GM23338 (cell line): Measurements from ENCODE around the gene BICDL1. TPM values are rescaled to one million over a fixed set of nuclear protein-coding genes. Genes with fewer than 3 reads are reported as not detected.

Source experiments
- ATAC-seq: fragments of 200-7000 bp; cut with Tn5 transposase; 3 replicates; pipeline ENCODE4 v1.9.1; 2020
- DNase-seq: peaks from one replicate; pipeline ENCODE4 v3.0.0-alpha.2; 2015; ENCODE audit warnings: low spot score
- H2AFZ ChIP-seq: fragments of 200-600 bp; sonication (generic); 2 replicates; pipeline ENCODE4 v1.8.0; 2016; ENCODE audit warnings: antibody characterized with exemption, mild to moderate bottlenecking, moderate library complexity
- H3F3A ChIP-seq: fragments of 200-600 bp; sonication (generic); replicated peaks from 2 replicates; pipeline ENCODE4 v1.8.0; 2017; ENCODE audit warnings: antibody characterized with exemption, mixed run types, low read depth
- H3K27ac ChIP-seq: fragments of 200-600 bp; sonication (generic); 2 replicates; pipeline ENCODE4 v1.6.1; 2016; ENCODE audit warnings: low read depth
- H3K27me3 ChIP-seq: fragments of 200-600 bp; sonication (generic); 2 replicates; pipeline ENCODE4 v1.8.0; 2016; ENCODE audit warnings: mild to moderate bottlenecking, mixed run types, moderate library complexity; ENCODE audit not compliant: insufficient read depth
- H3K36me3 ChIP-seq: fragments of 200-600 bp; sonication (generic); 2 replicates; pipeline ENCODE4 v1.8.0; 2016; ENCODE audit warnings: mild to moderate bottlenecking; ENCODE audit not compliant: insufficient read depth
- H3K4me1 ChIP-seq: fragments of 200-600 bp; sonication (generic); 2 replicates; pipeline ENCODE4 v1.8.0; 2016; ENCODE audit warnings: mild to moderate bottlenecking, moderate library complexity; ENCODE audit not compliant: insufficient read depth
- H3K4me2 ChIP-seq: fragments of 200-600 bp; sonication (generic); 2 replicates; pipeline ENCODE4 v1.7.1; 2017; ENCODE audit warnings: mixed run types
- H3K4me3 ChIP-seq: fragments of 200-600 bp; sonication (generic); 2 replicates; pipeline ENCODE4 v1.6.1; 2016; ENCODE audit warnings: mixed run types
- H3K79me2 ChIP-seq: fragments of 200-600 bp; sonication (generic); replicated peaks from 2 replicates; pipeline ENCODE4 v1.8.0; 2017; ENCODE audit warnings: mild to moderate bottlenecking; ENCODE audit not compliant: insufficient read depth
- H3K9me2 ChIP-seq: fragments of 200-600 bp; sonication (generic); 2 replicates; pipeline ENCODE4 v1.8.0; 2017; ENCODE audit not compliant: insufficient read depth
- H4K20me1 ChIP-seq: fragments of 200-600 bp; sonication (generic); replicated peaks from 2 replicates; pipeline ENCODE4 v1.8.0; 2017; ENCODE audit warnings: mild to moderate bottlenecking; ENCODE audit not compliant: insufficient read depth
- H3K27ac Mint-ChIP-seq: 2 replicates; pipeline ENCODE4 v1.8.0; 2020; ENCODE audit warnings: inconsistent platforms, mild to moderate bottlenecking, moderate library complexity, mixed read lengths
- H3K27me3 Mint-ChIP-seq: 3 replicates; pipeline ENCODE4 v1.8.0; 2022; ENCODE audit warnings: low read depth, mild to moderate bottlenecking, moderate library complexity, mixed read lengths, inconsistent platforms; ENCODE audit not compliant: insufficient read depth, poor library complexity
- H3K36me3 Mint-ChIP-seq: 3 replicates; pipeline ENCODE4 v1.8.0; 2021; ENCODE audit warnings: low read depth, mild to moderate bottlenecking, inconsistent platforms, moderate library complexity, mixed read lengths
- H3K4me1 Mint-ChIP-seq: 3 replicates; pipeline ENCODE4 v1.8.0; 2020; ENCODE audit warnings: mild to moderate bottlenecking, inconsistent platforms, mixed read lengths
- H3K4me3 Mint-ChIP-seq: 3 replicates; pipeline ENCODE4 v1.8.0; 2021; ENCODE audit warnings: moderate library complexity, mild to moderate bottlenecking, inconsistent platforms, mixed read lengths
- H3K9me3 Mint-ChIP-seq: 3 replicates; pipeline ENCODE4 v1.8.0; 2020; ENCODE audit warnings: moderate library complexity, mild to moderate bottlenecking, inconsistent platforms, mixed read lengths
- CREB1 ChIP-seq: fragments of 250-450 bp; sonication (Bioruptor Pico); IDR thresholded peaks from 2 replicates; pipeline ENCODE4 v1.5.0; 2020; ENCODE audit warnings: low read depth, mild to moderate bottlenecking, moderate library complexity
- CTCF ChIP-seq, 2 experiments: fragments of 200-600 bp in 1 of 2; sonication (generic) in 1 of 2; conservative IDR thresholded peaks; 2 replicates each; pipeline versions ENCODE4 v1.5.1 to v1.6.1; 2016 to 2017; ENCODE audit warnings: antibody characterized with exemption in 2 of 2, low read depth in 2 of 2, mild to moderate bottlenecking in 2 of 2, moderate library complexity in 1 of 2
- ETS1 ChIP-seq: IDR thresholded peaks from 2 replicates; pipeline ENCODE4 v1.6.1; 2016; ENCODE audit warnings: antibody characterized with exemption
- EZH2 ChIP-seq: fragments of 200-600 bp; sonication (generic); IDR thresholded peaks from one replicate; pipeline ENCODE4 v1.8.0; 2017; ENCODE audit warnings: antibody characterized with exemption, mild to moderate bottlenecking, low read depth; ENCODE audit not compliant: unreplicated experiment
- EZH2phosphoT487 ChIP-seq: fragments of 200-600 bp; sonication (generic); IDR thresholded peaks from one replicate; pipeline ENCODE4 v1.8.1; 2018; ENCODE audit warnings: antibody characterized with exemption; ENCODE audit not compliant: unreplicated experiment
- JUNB ChIP-seq: IDR thresholded peaks from one replicate; pipeline ENCODE4 v1.6.1; 2016; ENCODE audit warnings: antibody characterized with exemption; ENCODE audit not compliant: unreplicated experiment
- NANOG ChIP-seq: IDR thresholded peaks from 2 replicates; pipeline ENCODE4 v1.6.1; 2016; ENCODE audit warnings: antibody characterized with exemption, borderline replicate concordance
- POLR2AphosphoS5 ChIP-seq: IDR thresholded peaks from 2 replicates; pipeline ENCODE4 v1.6.1; 2016; ENCODE audit warnings: antibody characterized with exemption, low read depth
- STAT1 ChIP-seq: IDR thresholded peaks from one replicate; pipeline ENCODE4 v1.6.1; 2016; ENCODE audit warnings: antibody characterized with exemption; ENCODE audit not compliant: unreplicated experiment
- ZNF114 ChIP-seq: fragments of 250-450 bp; sonication (Bioruptor Pico); IDR thresholded peaks from 2 replicates; pipeline ENCODE4 v1.5.0; 2020; ENCODE audit warnings: mild to moderate bottlenecking, moderate library complexity
- ZNF331 ChIP-seq: fragments of 250-450 bp; sonication (Bioruptor Pico); IDR thresholded peaks from 2 replicates; pipeline ENCODE4 v1.5.0; 2020; ENCODE audit warnings: low read depth, mild to moderate bottlenecking, moderate library complexity
- ZNF462 ChIP-seq: fragments of 250-450 bp; sonication (Bioruptor Pico); IDR thresholded peaks from 2 replicates; pipeline ENCODE4 v1.5.0; 2020; ENCODE audit warnings: mild to moderate bottlenecking, moderate library complexity
- polyA plus RNA-seq: library from polyadenylated mRNA; unstranded; fragments of >200 nt; fragmentation: Nextera tagmentation; extraction: Ambion mirVana; gene quantifications from 2 replicates; pipeline ENCODE4 v1.2.1, GENCODE V29; 2016
- total RNA-seq: library from RNA; depleted of rRNA; stranded (reverse); fragments of >200 nt; shearing (Covaris generic); gene quantifications from 2 replicates; pipeline ENCODE4 v1.2.3, GENCODE V29; 2014
- TF ChIP-seq, protein P1 (sequence below): IDR thresholded peaks from one replicate; pipeline ENCODE4 v1.6.1; 2018; ENCODE audit warnings: antibody characterized with exemption; ENCODE audit not compliant: unreplicated experiment

The BICDL1 gene
- total and polyA plus RNA-seq, 2 experiments from 2014 or later, result 14.0 to 25.7 TPM

DNA sequence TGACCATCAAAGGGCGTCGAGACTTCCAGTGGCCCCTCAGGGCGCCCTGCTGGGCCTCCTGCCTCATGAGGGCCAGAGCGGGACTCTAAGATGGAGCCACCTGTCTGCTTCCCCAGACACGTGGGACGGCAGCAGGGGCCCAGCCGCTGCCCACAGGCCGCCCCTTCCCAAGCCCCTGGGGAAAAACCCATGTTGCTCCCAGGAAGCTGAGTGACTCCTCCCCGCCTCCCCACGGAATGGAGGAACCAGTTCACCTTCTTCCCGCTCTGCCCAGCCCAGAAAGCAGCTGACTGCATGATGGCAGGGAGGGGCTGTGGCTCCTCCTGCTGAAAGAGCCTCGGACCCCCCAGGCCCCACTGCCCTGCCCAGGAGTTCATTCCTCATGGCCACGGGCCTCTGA, 112.6 kb downstream of the BICDL1 start:
- Histone ChIP-seq H3K36me3 (no peaks in the 10 kb centered on the region; the same call in 1 of the 2 replicates), H3K27ac (no peak overlapping the region), H3K27me3 (no peaks in the 10 kb centered on the region), H3K4me3 (no peak overlapping the region), H3K79me2 (peaks cover 50% of the 10 kb centered on the region), H3K4me1 (peaks cover 7% of the 10 kb centered on the region), H3K4me2 (no peak overlapping the region), H3F3A (no peaks in the 10 kb centered on the region; the same call in 1 of the 2 replicates), H2AFZ (no peak overlapping the region), H4K20me1 (peaks cover 3% of the 10 kb centered on the region; the same call in 1 of the 2 replicates), H3K9me2 (no peaks in the 10 kb centered on the region)
- ATAC-seq (no peak), DNase-seq (no peak)
- Mint-ChIP-seq H3K27me3 (peaks cover 5% of the 10 kb centered on the region), H3K4me1 (peaks cover 19% of the 10 kb centered on the region), H3K36me3 (peaks cover 51% of the 10 kb centered on the region), H3K4me3 (no peak overlapping the region; the same call in 2 of the 3 replicates), H3K9me3 (no peaks in the 10 kb centered on the region), H3K27ac (peak overlapping the region; percentile 14)
- no peak for TF ChIP-seq EZH2
- no peak for TF ChIP-seq EZH2phosphoT487
- no peak for TF ChIP-seq CTCF (conservative IDR thresholded peaks at IDR 0.05; ENCODE audit: low read depth in 2 of 2)
- TF ChIP-seq JUNB, result no peak
- no peak for TF ChIP-seq STAT1
- TF ChIP-seq ZNF462 (CRISPR knock-in tag), result no peak
- no peak for TF ChIP-seq CREB1
- TF ChIP-seq NANOG, result no peak
- TF ChIP-seq ETS1, result no peak
- TF ChIP-seq ZNF331 (CRISPR knock-in tag), result no peak
- no peak for TF ChIP-seq ZNF114 (CRISPR knock-in tag)
- TF ChIP-seq, protein P1, sequence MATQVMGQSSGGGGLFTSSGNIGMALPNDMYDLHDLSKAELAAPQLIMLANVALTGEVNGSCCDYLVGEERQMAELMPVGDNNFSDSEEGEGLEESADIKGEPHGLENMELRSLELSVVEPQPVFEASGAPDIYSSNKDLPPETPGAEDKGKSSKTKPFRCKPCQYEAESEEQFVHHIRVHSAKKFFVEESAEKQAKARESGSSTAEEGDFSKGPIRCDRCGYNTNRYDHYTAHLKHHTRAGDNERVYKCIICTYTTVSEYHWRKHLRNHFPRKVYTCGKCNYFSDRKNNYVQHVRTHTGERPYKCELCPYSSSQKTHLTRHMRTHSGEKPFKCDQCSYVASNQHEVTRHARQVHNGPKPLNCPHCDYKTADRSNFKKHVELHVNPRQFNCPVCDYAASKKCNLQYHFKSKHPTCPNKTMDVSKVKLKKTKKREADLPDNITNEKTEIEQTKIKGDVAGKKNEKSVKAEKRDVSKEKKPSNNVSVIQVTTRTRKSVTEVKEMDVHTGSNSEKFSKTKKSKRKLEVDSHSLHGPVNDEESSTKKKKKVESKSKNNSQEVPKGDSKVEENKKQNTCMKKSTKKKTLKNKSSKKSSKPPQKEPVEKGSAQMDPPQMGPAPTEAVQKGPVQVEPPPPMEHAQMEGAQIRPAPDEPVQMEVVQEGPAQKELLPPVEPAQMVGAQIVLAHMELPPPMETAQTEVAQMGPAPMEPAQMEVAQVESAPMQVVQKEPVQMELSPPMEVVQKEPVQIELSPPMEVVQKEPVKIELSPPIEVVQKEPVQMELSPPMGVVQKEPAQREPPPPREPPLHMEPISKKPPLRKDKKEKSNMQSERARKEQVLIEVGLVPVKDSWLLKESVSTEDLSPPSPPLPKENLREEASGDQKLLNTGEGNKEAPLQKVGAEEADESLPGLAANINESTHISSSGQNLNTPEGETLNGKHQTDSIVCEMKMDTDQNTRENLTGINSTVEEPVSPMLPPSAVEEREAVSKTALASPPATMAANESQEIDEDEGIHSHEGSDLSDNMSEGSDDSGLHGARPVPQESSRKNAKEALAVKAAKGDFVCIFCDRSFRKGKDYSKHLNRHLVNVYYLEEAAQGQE, result no peak
- TF ChIP-seq POLR2AphosphoS5, result no peak
